ENCODE measurements around the gene ERBB2.

ERBB2 gene

GRCh38 chr17:39765766-39766165 lies 65.9 kb downstream of the ERBB2 start:
- no peak overlapping the region for H3K9ac ChIP-seq
- peaks cover 32% of the 10 kb centered on the region; the same call in 1 of the 2 replicates for H3K36me3 ChIP-seq (ENCODE audit: insufficient read depth)
- no peak overlapping the region for H2AFZ ChIP-seq (ENCODE audit: low read depth)
- TF ChIP-seq, protein P1, sequence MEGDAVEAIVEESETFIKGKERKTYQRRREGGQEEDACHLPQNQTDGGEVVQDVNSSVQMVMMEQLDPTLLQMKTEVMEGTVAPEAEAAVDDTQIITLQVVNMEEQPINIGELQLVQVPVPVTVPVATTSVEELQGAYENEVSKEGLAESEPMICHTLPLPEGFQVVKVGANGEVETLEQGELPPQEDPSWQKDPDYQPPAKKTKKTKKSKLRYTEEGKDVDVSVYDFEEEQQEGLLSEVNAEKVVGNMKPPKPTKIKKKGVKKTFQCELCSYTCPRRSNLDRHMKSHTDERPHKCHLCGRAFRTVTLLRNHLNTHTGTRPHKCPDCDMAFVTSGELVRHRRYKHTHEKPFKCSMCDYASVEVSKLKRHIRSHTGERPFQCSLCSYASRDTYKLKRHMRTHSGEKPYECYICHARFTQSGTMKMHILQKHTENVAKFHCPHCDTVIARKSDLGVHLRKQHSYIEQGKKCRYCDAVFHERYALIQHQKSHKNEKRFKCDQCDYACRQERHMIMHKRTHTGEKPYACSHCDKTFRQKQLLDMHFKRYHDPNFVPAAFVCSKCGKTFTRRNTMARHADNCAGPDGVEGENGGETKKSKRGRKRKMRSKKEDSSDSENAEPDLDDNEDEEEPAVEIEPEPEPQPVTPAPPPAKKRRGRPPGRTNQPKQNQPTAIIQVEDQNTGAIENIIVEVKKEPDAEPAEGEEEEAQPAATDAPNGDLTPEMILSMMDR (conservative IDR thresholded peaks at IDR 0.05; ENCODE audit: low read depth, low read length), result no peak
- H3K27ac ChIP-seq, result no peak overlapping the region; the same call in 1 of the 2 replicates
- H3K4me1 ChIP-seq (ENCODE audit: low read depth, poor library complexity, severe bottlenecking), result peaks cover 99% of the 10 kb centered on the region
- H3K4me2 ChIP-seq, result no peak overlapping the region
- no peak overlapping the region for H3K4me3 ChIP-seq (IDR thresholded peaks at IDR 0.05; ENCODE audit: insufficient read depth, low read depth, low read length)
- no peaks in the 10 kb centered on the region for H4K20me1 ChIP-seq (ENCODE audit: insufficient read depth)
- H3K79me2 ChIP-seq (ENCODE audit: insufficient read depth, low read depth), result peaks cover 81% of the 10 kb centered on the region
- H3K27me3 ChIP-seq (ENCODE audit: insufficient read depth, low read depth), result no peaks in the 10 kb centered on the region

DNA sequence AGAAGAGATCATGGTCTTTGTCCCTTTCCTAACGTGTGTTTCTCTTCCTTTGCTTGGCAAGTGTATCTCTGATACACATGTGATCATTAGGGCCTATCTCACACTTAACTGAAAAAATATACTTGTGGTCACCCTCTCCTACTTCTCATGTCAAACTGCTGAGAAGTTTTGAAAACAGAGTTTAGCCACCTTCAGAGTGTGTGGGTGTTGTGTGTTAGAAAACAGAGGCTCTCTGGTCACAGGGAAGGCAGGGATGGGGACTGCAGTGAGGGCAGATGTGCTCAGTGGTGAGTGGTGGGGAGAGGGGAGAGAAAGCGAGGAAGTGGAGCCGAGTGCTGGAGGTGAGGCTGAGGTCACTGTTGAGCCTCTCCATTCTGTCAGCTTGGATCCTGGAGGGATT lies 67.3 kb downstream of the ERBB2 start:
- H2AFZ ChIP-seq (ENCODE audit: low read depth), result no peak overlapping the region
- no peak overlapping the region for H3K4me3 ChIP-seq (IDR thresholded peaks at IDR 0.05; ENCODE audit: insufficient read depth, low read depth, low read length)
- H3K79me2 ChIP-seq (ENCODE audit: insufficient read depth, low read depth), result peaks cover 74% of the 10 kb centered on the region
- H3K27me3 ChIP-seq (ENCODE audit: insufficient read depth, low read depth), result no peaks in the 10 kb centered on the region
- TF ChIP-seq, protein P1 (conservative IDR thresholded peaks at IDR 0.05; ENCODE audit: low read depth, low read length), result no peak
- H3K4me2 ChIP-seq, result peak overlapping the region; percentile 98
- H3K36me3 ChIP-seq (ENCODE audit: insufficient read depth), result peaks cover 32% of the 10 kb centered on the region; the same call in 1 of the 2 replicates
- peak overlapping the region; percentile 16; the same call in 1 of the 2 replicates for H3K9ac ChIP-seq
- peak overlapping the region; percentile 89 for H3K27ac ChIP-seq
- H3K4me1 ChIP-seq (ENCODE audit: low read depth, poor library complexity, severe bottlenecking), result peaks cover 99% of the 10 kb centered on the region
- H4K20me1 ChIP-seq (ENCODE audit: insufficient read depth), result no peaks in the 10 kb centered on the region

DNA sequence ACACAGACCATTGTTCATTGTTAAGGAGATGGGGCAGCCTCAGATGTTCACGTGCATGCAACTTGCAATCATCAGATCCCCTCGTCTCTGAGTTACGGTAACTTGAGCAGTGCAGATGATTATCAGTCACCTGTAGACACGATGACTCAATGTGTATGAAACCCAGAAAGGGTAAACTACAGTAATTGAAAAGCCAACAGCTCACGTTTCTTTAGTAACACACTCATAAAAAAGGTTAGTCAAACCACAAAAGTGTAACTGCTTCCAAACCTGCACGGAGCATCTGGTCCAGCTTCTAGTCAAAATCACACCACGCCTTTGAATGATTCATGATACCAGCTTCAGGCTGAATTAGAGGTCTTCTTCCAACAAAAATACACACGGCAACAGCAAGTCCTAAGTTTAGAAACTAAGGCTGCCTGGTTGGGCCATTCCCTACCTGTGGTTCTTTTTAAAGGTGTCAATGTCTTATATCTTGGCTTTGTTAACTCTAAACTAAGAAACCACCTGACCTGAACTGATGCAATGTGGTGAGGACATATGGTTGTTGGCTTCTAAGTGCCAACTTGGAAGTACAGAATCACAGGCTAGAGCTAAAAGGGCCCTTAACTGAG lies 70.2 kb downstream of the ERBB2 start:
- Histone ChIP-seq H3K36me3 (ENCODE audit: insufficient read depth) (peaks cover 26% of the 10 kb centered on the region; the same call in 1 of the 2 replicates), H3K4me1 (ENCODE audit: low read depth, poor library complexity, severe bottlenecking) (peaks cover 99% of the 10 kb centered on the region), H3K27ac (peak overlapping the region; percentile 89), H3K9ac (peak overlapping the region; percentile 48; the same call in 1 of the 2 replicates), H3K79me2 (ENCODE audit: insufficient read depth, low read depth) (peaks cover 74% of the 10 kb centered on the region), H3K27me3 (ENCODE audit: insufficient read depth, low read depth) (no peaks in the 10 kb centered on the region), H2AFZ (ENCODE audit: low read depth) (no peak overlapping the region), H3K4me2 (peak overlapping the region; percentile 98), H3K4me3 (IDR thresholded peaks at IDR 0.05; ENCODE audit: insufficient read depth, low read depth, low read length) (no peak overlapping the region), H4K20me1 (ENCODE audit: insufficient read depth) (no peaks in the 10 kb centered on the region)
- TF ChIP-seq, protein P1 (conservative IDR thresholded peaks at IDR 0.05; ENCODE audit: low read depth, low read length), result no peak

DNA sequence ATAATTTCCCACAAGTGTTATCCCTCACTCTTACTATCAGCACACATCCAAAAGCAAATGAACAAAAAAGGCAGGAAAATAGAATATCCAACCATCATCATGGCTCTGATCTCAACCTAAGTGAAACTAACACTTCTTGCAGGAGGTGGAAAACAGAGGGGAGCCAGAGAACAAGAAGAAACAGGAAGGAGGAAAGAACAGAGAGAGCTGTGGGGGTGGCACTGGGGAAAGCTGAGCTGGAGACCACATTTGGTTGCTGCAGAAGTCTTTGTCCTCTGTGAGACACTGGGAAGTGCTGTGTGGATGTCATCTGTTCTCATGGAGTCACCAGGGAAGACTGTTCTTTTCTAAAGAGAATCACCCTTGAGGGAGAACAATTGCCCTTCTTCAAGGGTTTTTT lies 72.6 kb downstream of the ERBB2 start:
- Histone ChIP-seq H3K9ac (peak overlapping the region; percentile 48; the same call in 1 of the 2 replicates), H3K36me3 (ENCODE audit: insufficient read depth) (peaks cover 12% of the 10 kb centered on the region; the same call in 1 of the 2 replicates), H2AFZ (ENCODE audit: low read depth) (no peak overlapping the region), H3K4me1 (ENCODE audit: low read depth, poor library complexity, severe bottlenecking) (peaks cover 99% of the 10 kb centered on the region), H3K27me3 (ENCODE audit: insufficient read depth, low read depth) (no peaks in the 10 kb centered on the region), H4K20me1 (ENCODE audit: insufficient read depth) (no peaks in the 10 kb centered on the region), H3K27ac (peak overlapping the region; percentile 89), H3K79me2 (ENCODE audit: insufficient read depth, low read depth) (peaks cover 68% of the 10 kb centered on the region), H3K4me3 (IDR thresholded peaks at IDR 0.05; ENCODE audit: insufficient read depth, low read depth, low read length) (no peak overlapping the region), H3K4me2 (peak overlapping the region; percentile 98)
- TF ChIP-seq, protein P1 (conservative IDR thresholded peaks at IDR 0.05; ENCODE audit: low read depth, low read length), result no peak
